HG03064 (cell line): ENCODE data around the gene GLIS1.

Source experiments
- ATAC-seq: cut with Tn5 transposase; IDR thresholded peaks from one replicate; pipeline ENCODE4 v1.9.1; 2021; ENCODE audit warnings: low read depth; ENCODE audit not compliant: unreplicated experiment

GLIS1 gene

GRCh38 chr1:53600561-53600960 lies 138.4 kb downstream of the GLIS1 start:
- no peak for ATAC-seq

- ATAC-seq, result no peak
Observed at GRCh38 chr1:53600001-53600400, 139.0 kb downstream of the GLIS1 start.

- no peak for ATAC-seq
Observed at GRCh38 chr1:53599481-53599880, 139.5 kb downstream of the GLIS1 start.

- no peak for ATAC-seq
Observed at GRCh38 chr1:53598966-53599365, 140.0 kb downstream of the GLIS1 start.

GRCh38 chr1:53595906-53596305 lies 143.1 kb downstream of the GLIS1 start:
- no peak for ATAC-seq

- ATAC-seq, result no peak
Observed at GRCh38 chr1:53594391-53595180, 144.4 kb downstream of the GLIS1 start.

- no peak for ATAC-seq
Observed at GRCh38 chr1:53593758-53594380, 145.1 kb downstream of the GLIS1 start.

GRCh38 chr1:53592985-53593757 lies 145.8 kb downstream of the GLIS1 start:
- ATAC-seq, result no peak

- no peak for ATAC-seq
Observed at GRCh38 chr1:53592521-53592982, 146.4 kb downstream of the GLIS1 start.

- no peak for ATAC-seq
Observed at GRCh38 chr1:53591924-53592323, 147.0 kb downstream of the GLIS1 start.

GRCh38 chr1:53590531-53591515 lies 148.1 kb downstream of the GLIS1 start:
- no peak for ATAC-seq

- ATAC-seq, result no peak
Observed at GRCh38 chr1:53590104-53590503, 148.9 kb downstream of the GLIS1 start.

GRCh38 chr1:53589043-53589887 lies 149.7 kb downstream of the GLIS1 start:
- no peak for ATAC-seq

- ATAC-seq, result no peak
Observed at GRCh38 chr1:53588053-53588779, 150.7 kb downstream of the GLIS1 start.

GRCh38 chr1:53587252-53587988 lies 151.5 kb downstream of the GLIS1 start:
- no peak for ATAC-seq

GRCh38 chr1:53586765-53587164 lies 152.2 kb downstream of the GLIS1 start:
- ATAC-seq, result no peak

- no peak for ATAC-seq
Observed at GRCh38 chr1:53585565-53585964, 153.4 kb downstream of the GLIS1 start.

GRCh38 chr1:53585129-53585528 lies 153.8 kb downstream of the GLIS1 start:
- no peak for ATAC-seq
